Epithelial cell of proximal tubule (primary cell): ENCODE measurements around the gene RNF26. TPM values are rescaled to one million over a fixed set of nuclear protein-coding genes. Genes with fewer than 3 reads are reported as not detected.

Source experiments
- DNase-seq: peaks from one replicate; pipeline ENCODE4 v3.0.0-alpha.2; 2011; ENCODE audit warnings: low read depth
- H3K4me3 ChIP-seq: 2 replicates; pipeline ENCODE4 v1.5.1; 2011; ENCODE audit warnings: low read depth, mild to moderate bottlenecking, low read length
- total RNA-seq: library from RNA; depleted of rRNA; stranded (reverse); fragments of >200 nt; gene quantifications from 2 replicates; pipeline ENCODE4 v1.2.3, GENCODE V29; 2015
- TF ChIP-seq, protein P1 (sequence below): conservative IDR thresholded peaks from 2 replicates; pipeline ENCODE4 v1.5.1; 2012; ENCODE audit warnings: low read depth, mild to moderate bottlenecking, low read length

RNF26 gene
- total RNA-seq, 1 donor from 2014 or later: 18.6 TPM

GRCh38 chr11:119319136-119319699, 15.1 kb upstream of the RNF26 start:
- no peak for DNase-seq
- TF ChIP-seq, protein P1, sequence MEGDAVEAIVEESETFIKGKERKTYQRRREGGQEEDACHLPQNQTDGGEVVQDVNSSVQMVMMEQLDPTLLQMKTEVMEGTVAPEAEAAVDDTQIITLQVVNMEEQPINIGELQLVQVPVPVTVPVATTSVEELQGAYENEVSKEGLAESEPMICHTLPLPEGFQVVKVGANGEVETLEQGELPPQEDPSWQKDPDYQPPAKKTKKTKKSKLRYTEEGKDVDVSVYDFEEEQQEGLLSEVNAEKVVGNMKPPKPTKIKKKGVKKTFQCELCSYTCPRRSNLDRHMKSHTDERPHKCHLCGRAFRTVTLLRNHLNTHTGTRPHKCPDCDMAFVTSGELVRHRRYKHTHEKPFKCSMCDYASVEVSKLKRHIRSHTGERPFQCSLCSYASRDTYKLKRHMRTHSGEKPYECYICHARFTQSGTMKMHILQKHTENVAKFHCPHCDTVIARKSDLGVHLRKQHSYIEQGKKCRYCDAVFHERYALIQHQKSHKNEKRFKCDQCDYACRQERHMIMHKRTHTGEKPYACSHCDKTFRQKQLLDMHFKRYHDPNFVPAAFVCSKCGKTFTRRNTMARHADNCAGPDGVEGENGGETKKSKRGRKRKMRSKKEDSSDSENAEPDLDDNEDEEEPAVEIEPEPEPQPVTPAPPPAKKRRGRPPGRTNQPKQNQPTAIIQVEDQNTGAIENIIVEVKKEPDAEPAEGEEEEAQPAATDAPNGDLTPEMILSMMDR: no peak
- no peak overlapping the region for H3K4me3 ChIP-seq

DNA sequence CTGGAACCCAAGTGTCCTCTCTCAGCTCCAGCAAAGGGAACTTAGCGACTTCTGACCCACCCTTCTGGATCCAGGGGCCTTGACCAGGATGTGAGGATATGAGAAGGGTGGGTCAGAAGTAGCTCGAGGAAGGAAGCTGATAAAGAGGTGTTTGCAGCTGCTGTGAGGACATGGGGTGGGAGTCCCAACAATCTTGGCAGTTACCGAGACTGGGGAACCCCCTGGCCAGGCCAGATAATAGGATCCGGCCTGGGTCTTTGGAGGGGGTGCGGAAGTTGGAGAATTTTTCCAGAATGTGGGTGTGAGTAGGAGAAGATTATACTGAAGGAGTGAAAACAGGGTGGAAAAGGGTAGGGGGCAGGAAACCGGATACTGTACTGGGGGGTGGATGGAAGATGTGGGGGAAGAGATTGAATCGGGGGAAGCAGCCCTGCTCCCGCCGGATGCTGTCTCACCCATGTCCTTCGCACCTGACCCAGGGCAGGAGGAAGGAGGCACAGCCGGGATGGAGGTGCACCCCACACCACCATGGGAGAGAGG, 14.6 kb upstream of the RNF26 start:
- no peak overlapping the region for H3K4me3 ChIP-seq
- TF ChIP-seq, protein P1: no peak
- DNase-seq: no peak

GRCh38 chr11:119320240-119320775, 14.0 kb upstream of the RNF26 start:
- TF ChIP-seq, protein P1: no peak
- peak overlapping the region; percentile 62 for H3K4me3 ChIP-seq
- DNase-seq: no peak

- TF ChIP-seq, protein P1: no peak
- no peak for DNase-seq
- peak overlapping the region; percentile 62 for H3K4me3 ChIP-seq
Measured at GRCh38 chr11:119320776-119321524, 13.4 kb upstream of the RNF26 start.

GRCh38 chr11:119322360-119322739, 12.0 kb upstream of the RNF26 start:
- TF ChIP-seq, protein P1: peak; percentile 10
- no peak for DNase-seq
- no peak overlapping the region for H3K4me3 ChIP-seq

DNA sequence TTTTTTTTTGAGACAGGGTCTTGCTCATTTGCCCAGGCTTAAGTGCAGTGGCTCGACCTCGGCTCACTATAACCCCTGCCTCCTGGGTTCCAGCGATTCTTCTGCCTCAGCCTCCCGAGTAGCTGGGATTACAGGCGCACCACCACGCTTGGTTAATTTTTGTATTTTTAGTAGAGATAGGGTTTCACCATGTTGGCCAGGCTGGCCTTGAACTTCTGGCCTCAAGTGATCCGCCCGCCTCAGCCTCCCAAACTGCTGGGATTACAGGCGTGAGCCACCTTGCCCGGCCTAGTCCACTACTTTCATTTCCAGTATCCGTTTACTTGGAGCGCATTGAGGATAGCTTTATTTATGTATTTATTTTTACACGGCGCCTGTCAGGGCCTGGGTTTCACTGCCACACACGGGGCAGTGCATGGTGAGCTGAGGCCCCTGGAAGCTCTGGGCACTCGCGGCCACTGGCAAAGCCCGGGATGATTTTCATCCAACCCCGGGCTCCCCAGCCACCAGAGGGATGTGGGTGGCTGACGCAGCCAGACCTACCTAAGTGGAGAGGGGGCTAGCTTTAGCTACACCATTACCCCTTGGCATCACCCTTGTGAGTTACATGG, 11.3 kb upstream of the RNF26 start:
- DNase-seq: no peak
- TF ChIP-seq, protein P1: no peak
- no peak overlapping the region for H3K4me3 ChIP-seq
